NB4 (cell line): ENCODE measurements around the gene EDDM13.

Experiments used
- DNase-seq: peaks from one replicate; pipeline ENCODE4 v3.0.0; 2010; ENCODE audit warnings: low read depth
- H3K4me3 ChIP-seq: one replicate; pipeline ENCODE4 v1.5.1; 2011; ENCODE audit warnings: mild to moderate bottlenecking, low read depth, low read length, moderate library complexity
- MYC ChIP-seq: IDR thresholded peaks from 2 replicates; pipeline ENCODE4 v1.6.1; 2011; ENCODE audit warnings: low read depth, low read length
- POLR2A ChIP-seq: IDR thresholded peaks from 2 replicates; pipeline ENCODE4 v1.6.1; 2011; ENCODE audit warnings: mild to moderate bottlenecking; ENCODE audit not compliant: insufficient read length; ENCODE audit errors: extremely low read depth
- TF ChIP-seq, protein P1 (sequence below): IDR thresholded peaks from 2 replicates; pipeline ENCODE4 v1.6.1; 2011; ENCODE audit warnings: low read depth, low read length
- TF ChIP-seq, protein P2 (sequence below): IDR thresholded peaks from one replicate; pipeline ENCODE4 v1.5.1; 2012; ENCODE audit warnings: low read depth, low read length

EDDM13 gene

DNA sequence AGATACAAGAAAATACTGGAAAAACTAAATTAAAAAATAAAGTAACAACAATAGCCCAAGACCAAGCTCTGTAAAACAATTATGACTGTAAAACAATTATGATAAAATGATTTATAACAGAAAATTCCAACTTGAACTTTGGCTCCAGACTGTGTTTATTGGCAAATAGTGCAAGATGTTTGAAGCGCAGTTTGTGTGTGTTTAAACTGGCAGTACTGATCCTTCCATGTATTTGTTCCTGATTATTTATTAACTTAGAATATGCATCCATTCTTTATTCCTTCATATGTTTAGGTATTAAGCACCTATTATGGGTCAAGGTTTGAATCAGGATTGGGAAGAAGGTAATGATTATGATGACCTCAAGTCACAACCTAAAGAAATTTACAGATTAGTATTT is 83.0 kb downstream of the EDDM13 start:
- no peak for TF ChIP-seq MYC

DNA sequence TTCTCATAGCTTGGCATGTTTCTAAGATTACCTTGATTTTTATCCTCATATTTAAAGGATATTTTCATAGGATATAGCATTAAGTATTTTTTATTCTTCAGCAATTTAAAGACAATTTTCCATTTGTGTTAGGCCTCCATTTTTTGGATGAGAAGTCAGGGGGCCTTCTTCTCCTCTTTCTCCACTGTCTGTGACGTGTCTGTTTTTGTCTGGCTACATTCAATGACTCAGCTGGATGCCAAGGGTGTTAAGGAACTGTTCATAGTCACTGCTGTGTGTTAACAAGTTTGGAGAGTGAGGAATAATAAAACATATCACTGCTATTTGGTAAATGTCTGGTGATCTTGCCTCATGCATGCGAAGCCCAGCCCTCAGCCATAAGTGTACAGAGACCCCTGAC is 84.4 kb downstream of the EDDM13 start:
- H3K4me3 ChIP-seq, result no peak overlapping the region
- no peak for DNase-seq
- TF ChIP-seq, protein P1, sequence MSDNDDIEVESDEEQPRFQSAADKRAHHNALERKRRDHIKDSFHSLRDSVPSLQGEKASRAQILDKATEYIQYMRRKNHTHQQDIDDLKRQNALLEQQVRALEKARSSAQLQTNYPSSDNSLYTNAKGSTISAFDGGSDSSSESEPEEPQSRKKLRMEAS, result no peak
- TF ChIP-seq POLR2A (no peak), MYC (no peak)
- TF ChIP-seq, protein P2, sequence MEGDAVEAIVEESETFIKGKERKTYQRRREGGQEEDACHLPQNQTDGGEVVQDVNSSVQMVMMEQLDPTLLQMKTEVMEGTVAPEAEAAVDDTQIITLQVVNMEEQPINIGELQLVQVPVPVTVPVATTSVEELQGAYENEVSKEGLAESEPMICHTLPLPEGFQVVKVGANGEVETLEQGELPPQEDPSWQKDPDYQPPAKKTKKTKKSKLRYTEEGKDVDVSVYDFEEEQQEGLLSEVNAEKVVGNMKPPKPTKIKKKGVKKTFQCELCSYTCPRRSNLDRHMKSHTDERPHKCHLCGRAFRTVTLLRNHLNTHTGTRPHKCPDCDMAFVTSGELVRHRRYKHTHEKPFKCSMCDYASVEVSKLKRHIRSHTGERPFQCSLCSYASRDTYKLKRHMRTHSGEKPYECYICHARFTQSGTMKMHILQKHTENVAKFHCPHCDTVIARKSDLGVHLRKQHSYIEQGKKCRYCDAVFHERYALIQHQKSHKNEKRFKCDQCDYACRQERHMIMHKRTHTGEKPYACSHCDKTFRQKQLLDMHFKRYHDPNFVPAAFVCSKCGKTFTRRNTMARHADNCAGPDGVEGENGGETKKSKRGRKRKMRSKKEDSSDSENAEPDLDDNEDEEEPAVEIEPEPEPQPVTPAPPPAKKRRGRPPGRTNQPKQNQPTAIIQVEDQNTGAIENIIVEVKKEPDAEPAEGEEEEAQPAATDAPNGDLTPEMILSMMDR, result no peak

More for the DNA sequence above, 83.0 kb downstream of the EDDM13 start:
- no peak for DNase-seq
- H3K4me3 ChIP-seq, result no peak overlapping the region
